ENCODE results near the gene XIRP2.

The XIRP2 gene

DNA sequence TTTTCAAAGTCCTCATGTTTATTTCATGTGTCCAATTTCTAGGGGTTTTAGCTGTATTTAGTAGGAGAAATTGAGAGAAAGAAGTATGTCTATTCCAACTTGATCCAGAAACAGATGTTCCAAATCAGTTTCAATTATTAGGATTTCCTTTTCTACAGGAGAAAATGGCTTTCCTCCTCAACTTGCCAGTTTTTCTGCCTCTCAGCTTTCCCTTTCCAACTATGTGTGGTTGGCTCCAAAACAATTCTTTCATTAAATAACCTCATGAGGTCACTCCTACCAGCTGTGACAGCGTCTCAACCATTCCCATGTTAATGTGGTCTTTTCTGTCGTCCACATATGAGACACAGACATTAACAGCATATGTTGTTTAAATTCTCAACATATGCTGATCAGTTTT, 13.1 kb downstream of the XIRP2 start:
- Histone ChIP-seq H3K4me3 (ENCODE audit: low read depth, low read length) (no peak overlapping the region), H3K4me1 (no peaks in the 10 kb centered on the region), H3K9ac (no peak overlapping the region), H3K79me2 (no peaks in the 10 kb centered on the region), H2AFZ (no peak overlapping the region), H3K4me2 (ENCODE audit: low read length) (no peak overlapping the region), H3K9me3 (ENCODE audit: control insufficient read depth, low read length) (no peaks in the 10 kb centered on the region), H3K27ac (no peak overlapping the region), H3K36me3 (ENCODE audit: control insufficient read depth, insufficient read depth, low read length) (no peaks in the 10 kb centered on the region), H3K27me3 (ENCODE audit: control insufficient read depth, insufficient read depth, low read length) (no peaks in the 10 kb centered on the region)
- TF ChIP-seq, protein P1, sequence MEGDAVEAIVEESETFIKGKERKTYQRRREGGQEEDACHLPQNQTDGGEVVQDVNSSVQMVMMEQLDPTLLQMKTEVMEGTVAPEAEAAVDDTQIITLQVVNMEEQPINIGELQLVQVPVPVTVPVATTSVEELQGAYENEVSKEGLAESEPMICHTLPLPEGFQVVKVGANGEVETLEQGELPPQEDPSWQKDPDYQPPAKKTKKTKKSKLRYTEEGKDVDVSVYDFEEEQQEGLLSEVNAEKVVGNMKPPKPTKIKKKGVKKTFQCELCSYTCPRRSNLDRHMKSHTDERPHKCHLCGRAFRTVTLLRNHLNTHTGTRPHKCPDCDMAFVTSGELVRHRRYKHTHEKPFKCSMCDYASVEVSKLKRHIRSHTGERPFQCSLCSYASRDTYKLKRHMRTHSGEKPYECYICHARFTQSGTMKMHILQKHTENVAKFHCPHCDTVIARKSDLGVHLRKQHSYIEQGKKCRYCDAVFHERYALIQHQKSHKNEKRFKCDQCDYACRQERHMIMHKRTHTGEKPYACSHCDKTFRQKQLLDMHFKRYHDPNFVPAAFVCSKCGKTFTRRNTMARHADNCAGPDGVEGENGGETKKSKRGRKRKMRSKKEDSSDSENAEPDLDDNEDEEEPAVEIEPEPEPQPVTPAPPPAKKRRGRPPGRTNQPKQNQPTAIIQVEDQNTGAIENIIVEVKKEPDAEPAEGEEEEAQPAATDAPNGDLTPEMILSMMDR (IDR thresholded peaks at IDR 0.05) = no peak

DNA sequence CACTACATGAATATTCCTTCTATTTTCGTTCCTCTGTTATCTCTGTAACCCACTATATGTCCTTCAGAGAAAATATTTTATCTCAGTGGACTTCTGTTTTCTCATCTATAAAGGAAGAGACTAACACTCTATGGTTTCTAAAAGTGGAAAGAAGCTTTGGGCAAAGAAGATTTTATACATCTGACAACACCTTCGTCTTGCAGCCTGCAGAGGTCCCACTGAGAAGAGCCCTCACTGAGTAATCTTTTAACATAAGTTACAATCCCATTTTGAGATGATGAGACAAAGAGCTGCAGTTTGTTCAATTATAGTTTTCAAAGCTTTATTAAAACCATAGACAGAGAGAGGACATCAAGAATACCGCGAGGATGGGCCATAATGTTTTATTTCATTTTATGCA, 28.7 kb downstream of the XIRP2 start:
- H3K9me3 ChIP-seq (ENCODE audit: control insufficient read depth, low read length) = no peaks in the 10 kb centered on the region
- H3K4me2 ChIP-seq (ENCODE audit: low read length) = no peak overlapping the region
- no peaks in the 10 kb centered on the region for H3K79me2 ChIP-seq
- H2AFZ ChIP-seq = no peak overlapping the region
- no peaks in the 10 kb centered on the region for H3K36me3 ChIP-seq (ENCODE audit: control insufficient read depth, insufficient read depth, low read length)
- no peak overlapping the region for H3K9ac ChIP-seq
- TF ChIP-seq, protein P1 (IDR thresholded peaks at IDR 0.05) = no peak
- H3K27me3 ChIP-seq (ENCODE audit: control insufficient read depth, insufficient read depth, low read length) = no peaks in the 10 kb centered on the region
- H3K4me1 ChIP-seq = no peaks in the 10 kb centered on the region
- no peak overlapping the region for H3K27ac ChIP-seq
- H3K4me3 ChIP-seq (ENCODE audit: low read depth, low read length) = no peak overlapping the region

DNA sequence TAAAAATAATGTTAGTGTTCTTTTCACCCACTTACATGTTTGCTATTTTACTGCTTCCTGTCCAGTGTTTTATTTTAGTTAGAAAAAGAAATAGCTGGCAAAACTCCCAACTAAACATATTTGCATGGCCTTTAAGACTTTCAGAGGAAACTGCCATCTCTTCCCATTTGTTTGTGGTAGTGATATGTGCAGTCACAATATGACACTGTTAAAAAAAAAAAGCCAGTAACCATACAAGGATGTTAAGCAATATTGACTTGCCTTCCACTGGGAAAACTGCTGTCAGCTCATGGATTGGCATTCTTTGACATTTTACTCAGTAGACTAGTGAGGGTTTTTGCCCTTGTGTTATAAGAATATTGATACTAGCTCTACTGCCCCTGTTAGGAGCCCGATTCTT, 29.1 kb downstream of the XIRP2 start:
- no peaks in the 10 kb centered on the region for H3K9me3 ChIP-seq (ENCODE audit: control insufficient read depth, low read length)
- no peaks in the 10 kb centered on the region for H3K27me3 ChIP-seq (ENCODE audit: control insufficient read depth, insufficient read depth, low read length)
- H2AFZ ChIP-seq = no peak overlapping the region
- no peak overlapping the region for H3K4me3 ChIP-seq (ENCODE audit: low read depth, low read length)
- H3K4me1 ChIP-seq = no peaks in the 10 kb centered on the region
- H3K9ac ChIP-seq = no peak overlapping the region
- H3K36me3 ChIP-seq (ENCODE audit: control insufficient read depth, insufficient read depth, low read length) = no peaks in the 10 kb centered on the region
- no peak overlapping the region for H3K27ac ChIP-seq
- H3K79me2 ChIP-seq = no peaks in the 10 kb centered on the region
- TF ChIP-seq, protein P1 (IDR thresholded peaks at IDR 0.05) = no peak
- H3K4me2 ChIP-seq (ENCODE audit: low read length) = no peak overlapping the region

DNA sequence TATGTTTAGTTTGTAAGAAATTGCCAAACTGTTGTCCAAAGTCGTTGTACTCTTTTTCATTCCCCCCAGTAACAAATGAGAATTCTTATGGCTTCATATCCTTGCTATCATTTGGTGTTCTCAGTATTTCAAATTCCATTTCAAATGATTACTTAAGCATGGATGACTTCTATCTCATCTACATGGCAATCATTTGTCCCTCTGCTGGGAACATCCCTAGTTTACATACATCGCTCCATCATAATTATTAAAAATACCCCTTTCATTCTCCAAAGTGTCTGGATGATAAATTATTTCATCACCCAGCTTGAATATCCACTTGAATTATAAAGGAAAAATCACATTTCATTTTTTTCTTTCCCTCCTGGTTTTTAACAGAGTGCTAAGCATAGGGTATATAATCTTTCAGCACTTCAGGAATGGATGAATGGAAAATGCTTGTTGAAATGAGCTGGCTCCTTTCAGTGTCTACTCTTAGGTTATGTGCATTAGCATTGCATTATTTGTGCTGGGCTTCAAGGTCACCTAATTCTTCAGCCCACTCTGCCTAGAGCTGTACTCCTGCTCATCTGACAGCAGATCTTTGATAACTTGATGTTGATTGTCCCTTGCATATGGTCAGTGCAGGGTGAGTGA, 33.1 kb downstream of the XIRP2 start:
- no peak overlapping the region for H3K4me2 ChIP-seq (ENCODE audit: low read length)
- H3K4me3 ChIP-seq (ENCODE audit: low read depth, low read length) = no peak overlapping the region
- H3K36me3 ChIP-seq (ENCODE audit: control insufficient read depth, insufficient read depth, low read length) = no peaks in the 10 kb centered on the region
- H3K27ac ChIP-seq = no peak overlapping the region
- TF ChIP-seq, protein P1 (IDR thresholded peaks at IDR 0.05) = no peak
- no peaks in the 10 kb centered on the region for H3K27me3 ChIP-seq (ENCODE audit: control insufficient read depth, insufficient read depth, low read length)
- no peaks in the 10 kb centered on the region for H3K79me2 ChIP-seq
- no peak overlapping the region for H2AFZ ChIP-seq
- H3K9me3 ChIP-seq (ENCODE audit: control insufficient read depth, low read length) = peaks cover under 1% of the 10 kb centered on the region
- no peaks in the 10 kb centered on the region for H3K4me1 ChIP-seq
- H3K9ac ChIP-seq = no peak overlapping the region

DNA sequence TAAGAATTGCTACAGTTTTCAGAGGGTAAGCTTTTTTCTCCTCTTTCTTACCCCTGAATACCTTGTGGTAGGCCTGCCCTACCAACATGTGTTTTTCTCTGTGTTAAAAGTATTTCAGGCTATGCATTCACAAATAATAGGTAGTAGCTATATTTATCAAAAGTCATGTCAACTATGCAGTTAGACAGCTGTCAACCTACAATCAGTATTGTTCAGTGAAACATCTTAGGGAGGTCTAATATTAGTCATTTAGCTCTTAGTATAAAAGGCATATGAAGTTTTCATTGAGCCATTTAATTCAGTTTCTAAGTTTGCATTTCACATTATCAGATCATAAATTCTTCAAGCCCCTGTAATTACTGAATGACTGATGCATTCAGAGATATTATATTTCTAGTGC, 36.7 kb downstream of the XIRP2 start:
- no peaks in the 10 kb centered on the region for H3K4me1 ChIP-seq
- H3K27me3 ChIP-seq (ENCODE audit: control insufficient read depth, insufficient read depth, low read length) = no peaks in the 10 kb centered on the region
- no peak overlapping the region for H3K4me2 ChIP-seq (ENCODE audit: low read length)
- TF ChIP-seq, protein P1 (IDR thresholded peaks at IDR 0.05) = no peak
- peaks cover 4% of the 10 kb centered on the region for H3K9me3 ChIP-seq (ENCODE audit: control insufficient read depth, low read length)
- no peak overlapping the region for H3K27ac ChIP-seq
- H3K79me2 ChIP-seq = no peaks in the 10 kb centered on the region
- H2AFZ ChIP-seq = no peak overlapping the region
- H3K4me3 ChIP-seq (ENCODE audit: low read depth, low read length) = no peak overlapping the region
- no peaks in the 10 kb centered on the region for H3K36me3 ChIP-seq (ENCODE audit: control insufficient read depth, insufficient read depth, low read length)
- H3K9ac ChIP-seq = no peak overlapping the region
